GM21447 (cell line): ENCODE measurements around the gene C2CD5.
"Not testable (repeated sequence)": the region's sequence is repeated elsewhere in the genome, so short reads cannot be mapped to it uniquely, and the experiment has no call there.

ENCODE experiments used
- ATAC-seq: cut with Tn5 transposase; IDR thresholded peaks from one replicate; pipeline ENCODE4 v1.9.1; 2021; ENCODE audit not compliant: unreplicated experiment

Gene C2CD5

DNA sequence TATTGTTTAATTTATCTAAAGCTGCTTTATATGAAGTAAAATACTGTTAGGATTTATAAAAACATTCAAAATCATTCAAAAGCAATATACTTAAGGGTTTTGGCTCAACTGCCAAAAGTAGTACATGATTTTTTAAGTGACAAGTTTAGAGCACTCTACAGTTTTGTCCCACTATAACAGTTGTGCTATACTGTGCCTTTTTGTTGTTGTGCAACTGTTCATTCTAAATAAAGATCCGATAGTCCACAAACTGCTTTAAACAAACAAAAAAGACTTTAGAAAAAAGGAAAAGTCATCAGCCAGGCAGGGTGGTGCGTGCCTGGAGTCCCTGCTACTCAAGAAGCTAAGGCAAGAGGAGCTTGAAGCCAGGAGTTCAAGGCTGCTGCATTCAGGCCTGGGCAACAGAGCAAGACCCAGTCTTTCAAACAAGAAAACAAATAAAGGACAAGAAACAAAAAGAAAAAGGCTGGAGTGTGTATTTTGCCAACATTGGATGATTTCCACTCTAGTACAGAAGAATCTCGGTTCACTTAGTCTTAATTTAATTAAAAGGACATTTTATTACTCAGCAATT lies 7.3 kb downstream of the C2CD5 start:
- ATAC-seq = no peak

DNA sequence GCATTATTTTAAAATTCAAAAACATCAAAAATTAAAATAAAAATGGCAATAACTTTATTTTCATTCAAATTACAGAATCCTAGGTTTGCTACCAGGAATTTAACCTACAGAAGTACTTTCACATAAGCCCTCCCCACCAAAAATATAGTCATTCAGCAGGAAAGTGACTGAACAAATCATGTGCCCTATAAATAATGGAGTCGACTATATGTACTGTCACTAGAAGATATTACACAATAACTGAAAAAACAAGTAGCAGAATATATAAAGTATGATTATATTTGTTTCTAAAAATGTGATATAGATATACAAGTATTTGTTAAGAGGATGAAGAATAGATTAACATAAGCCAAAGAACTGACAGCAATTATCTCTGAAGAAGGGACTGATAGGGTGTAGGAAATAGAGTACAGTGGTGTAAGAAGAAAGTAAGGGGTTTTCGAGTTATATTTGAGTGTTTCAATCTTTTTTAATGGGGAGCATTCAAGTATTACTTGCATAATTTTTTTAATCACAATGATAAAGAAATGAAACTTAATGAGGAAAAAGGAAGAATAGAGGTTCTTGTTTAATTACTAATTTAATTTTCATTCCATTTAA lies 7.9 kb downstream of the C2CD5 start:
- no peak for ATAC-seq

DNA sequence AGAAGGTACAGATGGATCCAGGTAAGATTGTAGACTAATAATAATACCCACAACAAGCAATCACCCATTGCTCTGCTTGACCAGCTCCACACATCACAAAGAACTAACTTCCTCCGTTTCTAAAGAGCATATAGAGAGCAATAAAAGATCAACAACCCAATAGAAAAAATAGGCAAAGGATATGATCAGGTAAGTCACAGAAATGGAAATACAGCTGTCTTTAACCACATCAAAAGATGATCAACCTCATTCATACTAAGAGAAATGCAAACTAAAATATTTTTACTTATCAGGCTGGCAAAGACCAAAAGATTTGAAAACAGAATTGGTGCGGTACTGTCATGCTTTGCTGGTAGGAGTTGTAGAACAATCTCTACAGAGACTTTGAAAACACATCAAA lies 8.9 kb downstream of the C2CD5 start:
- ATAC-seq = no peak

GRCh38 chr12:22535038-22535437 lies 9.3 kb downstream of the C2CD5 start:
- no peak for ATAC-seq

DNA sequence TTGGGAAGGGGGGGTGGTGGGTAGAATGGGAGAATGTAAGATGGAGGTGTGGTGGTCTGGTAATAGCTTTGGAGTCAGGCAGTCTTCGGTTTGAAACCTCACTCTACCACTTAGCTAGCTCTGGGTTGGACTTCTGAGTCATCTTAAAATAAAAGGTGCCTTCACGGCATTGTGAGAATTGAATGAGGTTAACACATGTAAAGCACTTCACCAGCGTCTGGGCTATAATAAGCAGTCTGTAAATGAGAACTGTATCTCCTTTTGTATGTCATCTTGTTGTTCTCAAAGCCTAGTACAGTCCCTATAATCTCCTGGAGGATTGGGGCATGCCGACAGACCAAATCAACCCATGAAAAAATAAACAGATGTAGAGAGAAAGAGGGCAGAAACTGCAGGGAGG lies 11.2 kb downstream of the C2CD5 start:
- ATAC-seq = no peak

- ATAC-seq = no peak
Observed at GRCh38 chr12:22532317-22532716, 12.0 kb downstream of the C2CD5 start.

DNA sequence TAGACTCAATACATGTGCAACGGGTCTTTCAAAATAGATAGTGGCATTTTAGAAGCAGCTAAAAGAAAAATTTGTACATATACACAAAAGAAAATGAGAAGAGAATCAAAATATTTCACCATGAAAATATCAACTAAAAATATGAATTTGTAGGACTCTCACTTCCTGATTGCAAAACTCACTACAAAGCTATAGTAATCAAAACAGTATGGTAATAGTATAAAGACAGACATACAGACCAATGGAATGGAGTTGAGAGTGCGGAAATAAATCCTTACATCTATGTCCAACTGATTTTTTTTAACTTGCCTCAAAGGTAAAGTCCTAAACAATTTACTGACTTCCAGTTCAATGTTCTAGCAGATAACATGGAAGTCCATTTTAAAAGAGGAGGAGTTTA lies 13.1 kb downstream of the C2CD5 start:
- ATAC-seq = no peak

- ATAC-seq = peak; percentile 92
Observed at GRCh38 chr12:22529281-22530060, 14.9 kb downstream of the C2CD5 start.

DNA sequence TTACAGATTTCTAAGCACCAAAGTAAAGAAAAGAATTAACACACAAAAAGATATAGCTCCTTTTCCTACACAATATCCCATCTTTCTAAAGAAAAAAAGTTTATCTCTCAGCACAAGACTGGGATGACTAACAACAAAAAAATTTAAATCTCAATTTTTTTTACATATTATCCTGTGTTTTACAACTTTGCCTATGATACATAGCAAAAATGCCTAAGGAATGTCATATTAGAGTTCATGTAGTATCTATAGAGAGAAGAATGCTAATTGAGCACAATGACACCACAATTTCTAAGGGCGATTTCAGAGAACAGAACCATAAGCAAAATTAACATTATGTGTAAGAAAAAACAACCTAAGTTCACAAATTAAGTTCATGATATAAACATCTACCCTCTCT lies 16.3 kb downstream of the C2CD5 start:
- no peak for ATAC-seq

DNA sequence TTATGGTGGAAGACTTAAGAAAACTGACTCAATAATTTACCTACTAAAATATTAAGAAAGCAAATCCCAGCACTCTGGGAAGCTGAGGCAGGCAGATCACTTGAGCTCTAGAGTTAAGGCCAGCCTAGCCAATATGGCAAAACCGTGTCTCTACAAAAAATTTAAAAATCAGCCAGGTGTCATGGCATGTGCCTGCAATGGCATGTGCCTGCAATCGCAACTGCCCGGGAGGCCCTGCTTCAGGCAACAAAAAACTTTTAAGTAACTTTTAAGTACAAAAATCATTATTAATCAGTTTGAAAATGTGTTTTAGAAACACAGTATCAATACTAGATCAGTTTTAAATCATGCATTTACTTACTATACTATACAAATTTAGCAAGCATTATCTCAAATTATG lies 17.5 kb downstream of the C2CD5 start:
- ATAC-seq = no peak

DNA sequence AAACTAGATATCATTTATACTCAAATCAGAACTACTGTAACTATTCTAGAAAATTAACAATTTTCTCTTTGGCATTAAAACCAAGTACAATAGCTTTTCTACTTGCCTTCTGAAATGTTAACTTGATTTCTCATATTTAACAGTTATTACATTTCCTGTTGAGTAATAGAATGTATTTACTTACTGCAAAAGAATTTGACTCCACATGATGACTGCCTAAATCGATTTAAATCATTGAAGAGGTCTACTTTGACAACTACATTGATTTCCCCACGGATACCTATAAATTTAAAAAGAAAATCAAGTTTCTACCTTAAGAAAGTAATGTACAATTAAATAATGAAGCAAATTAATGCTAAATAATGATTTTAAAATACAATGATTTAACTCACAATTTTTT lies 18.9 kb downstream of the C2CD5 start:
- ATAC-seq = no peak

DNA sequence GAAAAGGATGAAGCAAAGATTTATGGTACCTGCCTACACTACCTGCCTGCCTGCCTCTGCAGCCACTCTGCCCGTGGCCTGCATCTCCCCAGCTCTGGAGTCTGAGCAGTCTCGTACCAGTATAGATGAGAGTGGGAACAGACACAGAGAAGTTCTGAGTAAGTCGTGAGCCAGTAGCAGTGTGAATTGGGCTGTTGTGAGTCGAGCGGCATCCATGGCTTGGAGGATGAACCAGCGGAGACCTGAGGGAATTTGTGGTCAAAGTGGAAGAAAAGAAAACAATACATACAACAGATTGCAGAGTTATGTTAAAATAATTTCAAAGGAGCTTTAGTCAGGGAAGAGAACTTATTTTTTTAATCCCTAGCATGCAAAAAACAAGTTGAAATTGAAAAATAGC lies 25.3 kb downstream of the C2CD5 start:
- ATAC-seq = no peak

GRCh38 chr12:22518060-22518719 lies 26.2 kb downstream of the C2CD5 start:
- ATAC-seq = no peak

GRCh38 chr12:22514875-22515274 lies 29.5 kb downstream of the C2CD5 start:
- no peak for ATAC-seq

- no peak for ATAC-seq
Observed at GRCh38 chr12:22505826-22506225, 38.5 kb downstream of the C2CD5 start.

- no peak for ATAC-seq
Observed at GRCh38 chr12:22500100-22500499, 44.2 kb downstream of the C2CD5 start.

DNA sequence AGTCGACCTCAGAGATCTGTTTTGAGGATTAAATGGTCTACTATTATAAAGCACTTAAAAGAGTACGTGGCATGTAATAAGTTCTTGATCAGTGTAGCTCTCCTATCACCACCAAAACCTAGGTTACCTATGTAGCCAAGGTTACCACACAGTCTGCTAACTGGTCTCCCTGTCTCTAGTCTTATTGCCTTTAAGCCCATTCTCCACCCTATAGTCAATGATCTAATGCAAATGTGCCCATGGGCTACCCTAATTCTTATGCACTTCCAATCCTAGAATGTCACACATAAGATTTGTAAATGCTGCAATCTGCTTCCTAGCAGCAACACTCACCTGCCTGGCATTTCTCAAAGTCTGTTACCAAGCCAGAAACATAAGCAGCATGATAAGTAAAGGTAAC lies 44.9 kb downstream of the C2CD5 start:
- no peak for ATAC-seq

- ATAC-seq = no peak
Observed at GRCh38 chr12:22494319-22494718, 50.0 kb downstream of the C2CD5 start.

DNA sequence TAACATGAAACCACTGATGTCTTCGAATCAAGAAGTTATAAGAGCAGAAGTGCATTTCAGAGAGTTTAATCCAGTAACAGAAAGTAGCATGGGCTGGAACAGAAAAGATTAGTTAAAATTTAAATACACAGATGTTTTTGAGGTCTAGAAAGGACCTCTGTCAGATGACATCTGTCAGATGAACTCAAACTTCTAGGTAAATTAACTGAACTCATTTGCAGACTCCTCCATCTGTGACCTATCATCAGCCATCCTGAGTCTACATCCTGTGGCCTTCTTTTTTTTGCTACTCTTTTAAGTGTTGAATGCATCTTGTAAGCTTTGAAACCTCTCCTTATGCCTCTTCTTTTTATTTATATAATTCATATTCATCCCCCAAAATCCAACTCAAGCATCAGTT lies 53.3 kb downstream of the C2CD5 start:
- ATAC-seq = no peak

DNA sequence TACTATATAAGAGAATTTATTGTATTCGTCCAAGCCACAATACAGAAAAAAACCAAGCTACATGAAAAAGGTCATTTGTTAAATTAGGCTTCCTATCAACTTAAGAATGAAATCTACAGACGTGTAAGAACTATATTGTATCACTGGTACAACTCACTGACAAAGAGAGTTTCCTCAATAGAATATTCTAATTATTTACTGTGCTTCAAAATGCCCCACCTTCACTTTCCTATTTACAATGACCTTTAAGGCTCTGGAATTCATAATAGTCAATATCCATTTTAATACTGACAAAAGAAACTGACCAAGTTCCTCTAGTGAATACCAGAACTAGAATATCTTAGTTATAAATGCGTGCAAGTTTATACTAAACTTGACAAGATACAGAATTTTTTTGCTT lies 55.9 kb downstream of the C2CD5 start:
- ATAC-seq = no peak

DNA sequence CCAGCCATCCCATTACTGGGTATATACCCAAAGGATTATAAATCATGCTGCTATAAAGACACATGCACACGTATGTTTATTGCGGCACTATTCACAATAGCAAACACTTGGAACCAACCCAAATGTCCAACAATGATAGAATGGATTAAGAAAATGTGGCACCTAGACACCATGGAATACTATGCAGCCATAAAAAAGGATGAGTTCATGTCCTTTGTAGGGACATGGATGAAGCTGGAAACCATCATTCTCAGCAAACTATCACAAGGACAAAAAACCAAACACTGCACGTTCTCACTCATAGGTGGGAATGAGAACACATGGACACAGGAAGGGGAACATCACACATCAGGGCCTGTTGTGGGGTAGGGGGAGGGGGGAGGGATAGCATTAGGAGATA lies 56.7 kb downstream of the C2CD5 start:
- ATAC-seq = not testable (repeated sequence)

- ATAC-seq = no peak
Observed at GRCh38 chr12:22481547-22482104, 62.7 kb downstream of the C2CD5 start.
